ENCODE results near the gene TFF3.

DNA sequence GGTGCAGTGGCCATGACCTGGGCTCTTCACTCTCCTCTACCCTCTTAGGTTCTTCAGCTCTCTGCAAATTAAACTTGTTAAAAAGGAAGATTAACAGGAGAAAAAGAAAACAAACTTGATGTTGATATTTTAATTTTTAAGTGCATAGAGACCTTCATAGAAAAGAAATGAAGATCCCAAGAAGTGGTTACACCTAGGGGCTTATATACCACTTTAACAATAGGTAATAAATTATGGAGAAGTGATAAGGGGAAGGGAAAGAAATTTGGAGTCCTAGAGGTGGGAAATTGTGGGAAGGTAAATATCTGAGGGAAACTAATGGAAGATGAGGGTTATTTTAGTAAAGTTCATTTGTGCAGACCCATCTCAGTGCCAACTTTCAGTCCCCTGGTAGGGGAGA lies 16.5 kb upstream of the TFF3 start:
- TF ChIP-seq ZNF274 (IDR thresholded peaks at IDR 0.05; ENCODE audit: low read depth, low read length) (no peak), SUZ12 (IDR thresholded peaks at IDR 0.05; ENCODE audit: extremely low read depth, insufficient read depth, insufficient read length) (no peak), YY1 (IDR thresholded peaks at IDR 0.05; ENCODE audit: insufficient read depth, insufficient read length) (no peak)

All from NT2/D1 (cell line).